Ishikawa (cell line): ENCODE data around the gene PTPN12.

Source experiments
- CEBPB ChIP-seq: IDR thresholded peaks from 2 replicates; pipeline ENCODE4 v1.6.1; 2012
- EGR1 ChIP-seq: IDR thresholded peaks from 2 replicates; pipeline ENCODE4 v1.6.1; 2012
- EP300 ChIP-seq: IDR thresholded peaks from 2 replicates; pipeline ENCODE4 v1.6.1; 2012; ENCODE audit warnings: borderline replicate concordance
- MAX ChIP-seq: IDR thresholded peaks from 2 replicates; pipeline ENCODE4 v1.6.1; 2012
- NFIC ChIP-seq: IDR thresholded peaks from 2 replicates; pipeline ENCODE4 v1.6.1; 2012
- REST ChIP-seq: IDR thresholded peaks from 2 replicates; pipeline ENCODE4 v1.6.1; 2012; ENCODE audit warnings: low read depth, mild to moderate bottlenecking
- TAF1 ChIP-seq: IDR thresholded peaks from 2 replicates; pipeline ENCODE4 v1.6.1; 2012; ENCODE audit warnings: low read depth, mild to moderate bottlenecking
- USF1 ChIP-seq: IDR thresholded peaks from 2 replicates; pipeline ENCODE4 v1.6.1; 2012

- TF ChIP-seq CEBPB (no peak), REST (no peak), USF1 (no peak), EGR1 (no peak), MAX (no peak), NFIC (no peak), TAF1 (no peak), EP300 (no peak)
Measured at GRCh38 chr7:77504951-77505350, 32.1 kb upstream of the PTPN12 start.
